ES-I3 (cell line): ENCODE measurements around the gene RALBP1.

Experiments used
- H3K36me3 ChIP-seq: 2 replicates; pipeline ENCODE4 v1.6.1; 2013; ENCODE audit warnings: mild to moderate bottlenecking, low read length, control low read depth, moderate library complexity; ENCODE audit not compliant: insufficient read depth
- H3K4me1 ChIP-seq: 2 replicates; pipeline ENCODE4 v1.6.1; 2013; ENCODE audit warnings: mild to moderate bottlenecking, control low read depth, low read length; ENCODE audit not compliant: insufficient read depth
- H3K9ac ChIP-seq: 2 replicates; pipeline ENCODE4 v1.6.1; 2013; ENCODE audit warnings: low read depth, mild to moderate bottlenecking, low read length, moderate library complexity
- H3K9me3 ChIP-seq: 2 replicates; pipeline ENCODE4 v1.6.1; 2013; ENCODE audit warnings: mild to moderate bottlenecking, low read length, moderate library complexity; ENCODE audit not compliant: control insufficient read depth, insufficient read depth

Gene RALBP1

GRCh38 chr18:9507565-9508088, 32.3 kb downstream of the RALBP1 start:
- Histone ChIP-seq H3K36me3 (no peaks in the 10 kb centered on the region; the same call in 1 of the 2 replicates), H3K9ac (no peak overlapping the region), H3K9me3 (peaks cover 14% of the 10 kb centered on the region), H3K4me1 (no peaks in the 10 kb centered on the region)

- peaks cover 10% of the 10 kb centered on the region; the same call in 1 of the 2 replicates for H3K9me3 ChIP-seq
- H3K9ac ChIP-seq: no peak overlapping the region
- H3K36me3 ChIP-seq: no peaks in the 10 kb centered on the region; the same call in 1 of the 2 replicates
- no peaks in the 10 kb centered on the region for H3K4me1 ChIP-seq
Observed at GRCh38 chr18:9508446-9509025, 33.2 kb downstream of the RALBP1 start.

- Histone ChIP-seq H3K36me3 (peaks cover 9% of the 10 kb centered on the region), H3K9me3 (no peaks in the 10 kb centered on the region), H3K4me1 (no peaks in the 10 kb centered on the region), H3K9ac (no peak overlapping the region)
Observed at GRCh38 chr18:9513971-9514512, 38.7 kb downstream of the RALBP1 start.

- H3K36me3 ChIP-seq: peaks cover 9% of the 10 kb centered on the region
- H3K9ac ChIP-seq: no peak overlapping the region
- no peaks in the 10 kb centered on the region for H3K9me3 ChIP-seq
- no peaks in the 10 kb centered on the region for H3K4me1 ChIP-seq
Observed at GRCh38 chr18:9516437-9517064, 41.2 kb downstream of the RALBP1 start.

GRCh38 chr18:9517869-9518268, 42.6 kb downstream of the RALBP1 start:
- H3K9me3 ChIP-seq: no peaks in the 10 kb centered on the region
- peaks cover 9% of the 10 kb centered on the region for H3K36me3 ChIP-seq
- H3K9ac ChIP-seq: no peak overlapping the region
- H3K4me1 ChIP-seq: no peaks in the 10 kb centered on the region

- H3K4me1 ChIP-seq: no peaks in the 10 kb centered on the region
Observed at GRCh38 chr18:9519399-9519798, 44.1 kb downstream of the RALBP1 start.

GRCh38 chr18:9520666-9521065, 45.4 kb downstream of the RALBP1 start:
- Histone ChIP-seq H3K9me3 (no peaks in the 10 kb centered on the region), H3K9ac (no peak overlapping the region), H3K36me3 (peaks cover 20% of the 10 kb centered on the region), H3K4me1 (no peaks in the 10 kb centered on the region)

More at GRCh38 chr18:9519399-9519798, 44.1 kb downstream of the RALBP1 start:
- no peak overlapping the region for H3K9ac ChIP-seq
- H3K36me3 ChIP-seq: peaks cover 15% of the 10 kb centered on the region
- H3K9me3 ChIP-seq: no peaks in the 10 kb centered on the region

- Histone ChIP-seq H3K9ac (no peak overlapping the region), H3K9me3 (peaks cover under 1% of the 10 kb centered on the region; the same call in 1 of the 2 replicates), H3K36me3 (peaks cover 20% of the 10 kb centered on the region), H3K4me1 (no peaks in the 10 kb centered on the region)
Observed at GRCh38 chr18:9521770-9522169, 46.5 kb downstream of the RALBP1 start.

- H3K9ac ChIP-seq: no peak overlapping the region
- H3K9me3 ChIP-seq: peaks cover 9% of the 10 kb centered on the region; the same call in 1 of the 2 replicates
- peaks cover 15% of the 10 kb centered on the region for H3K36me3 ChIP-seq
- no peaks in the 10 kb centered on the region for H3K4me1 ChIP-seq
Observed at GRCh38 chr18:9522952-9523351, 47.6 kb downstream of the RALBP1 start.

GRCh38 chr18:9526458-9526857, 51.1 kb downstream of the RALBP1 start:
- peaks cover 18% of the 10 kb centered on the region for H3K36me3 ChIP-seq
- H3K9me3 ChIP-seq: peaks cover 12% of the 10 kb centered on the region
- H3K4me1 ChIP-seq: no peaks in the 10 kb centered on the region
- no peak overlapping the region for H3K9ac ChIP-seq

- peaks cover 12% of the 10 kb centered on the region for H3K9me3 ChIP-seq
- H3K4me1 ChIP-seq: no peaks in the 10 kb centered on the region
- no peak overlapping the region for H3K9ac ChIP-seq
- peaks cover 6% of the 10 kb centered on the region for H3K36me3 ChIP-seq
Observed at GRCh38 chr18:9530226-9531009, 55.1 kb downstream of the RALBP1 start.

- Histone ChIP-seq H3K4me1 (no peaks in the 10 kb centered on the region), H3K9ac (no peak overlapping the region), H3K36me3 (peaks cover 6% of the 10 kb centered on the region)
Observed at GRCh38 chr18:9531791-9532410, 56.6 kb downstream of the RALBP1 start.

GRCh38 chr18:9534844-9535243, 59.5 kb downstream of the RALBP1 start:
- Histone ChIP-seq H3K9me3 (no peaks in the 10 kb centered on the region), H3K9ac (no peak overlapping the region), H3K4me1 (no peaks in the 10 kb centered on the region), H3K36me3 (no peaks in the 10 kb centered on the region; the same call in none of the 2 replicates)

More at GRCh38 chr18:9531791-9532410, 56.6 kb downstream of the RALBP1 start:
- peaks cover 10% of the 10 kb centered on the region for H3K9me3 ChIP-seq

- Histone ChIP-seq H3K4me1 (no peaks in the 10 kb centered on the region), H3K9me3 (no peaks in the 10 kb centered on the region), H3K36me3 (no peaks in the 10 kb centered on the region; the same call in none of the 2 replicates), H3K9ac (no peak overlapping the region)
Observed at GRCh38 chr18:9535430-9535991, 60.2 kb downstream of the RALBP1 start.
